Measurements from ENCODE around the gene FXYD1.
"Not testable (repeated sequence)": the region's sequence is repeated elsewhere in the genome, so short reads cannot be mapped to it uniquely, and the experiment has no call there.

The FXYD1 gene

DNA sequence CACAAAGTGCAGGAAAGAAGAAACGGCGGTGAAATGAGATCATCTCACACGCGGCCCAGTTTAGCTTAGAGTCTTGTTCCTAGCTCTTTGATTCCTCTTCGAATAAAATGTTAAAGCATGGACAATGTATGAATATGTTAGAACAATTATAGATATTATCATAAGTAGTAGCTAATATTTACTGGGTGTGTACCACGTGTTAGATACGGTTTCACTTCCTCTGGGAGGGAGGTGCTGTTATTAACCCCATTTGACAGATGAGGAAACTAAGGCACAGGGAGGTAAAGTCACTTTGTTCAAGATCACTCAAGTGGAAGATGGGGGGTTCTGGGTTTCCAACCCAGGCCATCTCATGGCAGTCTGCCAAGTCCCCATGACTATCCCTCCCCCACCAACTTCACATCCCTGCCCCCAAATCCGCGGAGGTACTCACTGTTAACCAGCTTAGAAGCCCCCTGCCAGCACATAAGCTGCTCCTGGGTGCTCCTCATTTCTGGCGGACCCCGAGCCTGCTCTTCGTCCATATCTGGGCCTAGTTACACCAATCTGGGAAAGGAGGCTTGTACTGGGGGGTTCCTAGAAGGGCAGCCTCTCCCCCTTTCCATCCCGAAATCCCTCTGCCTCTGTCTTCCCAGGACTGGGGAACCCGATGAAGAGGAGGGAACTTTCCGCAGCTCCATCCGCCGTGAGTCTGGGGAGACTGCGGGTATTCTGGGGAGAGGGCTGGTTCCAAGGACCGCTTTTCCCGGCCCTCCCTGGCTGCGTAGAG lies 3.4 kb downstream of the FXYD1 start:
- peak in 2 of 51 donors; percentile 13 to 48 for DNase-seq

DNA sequence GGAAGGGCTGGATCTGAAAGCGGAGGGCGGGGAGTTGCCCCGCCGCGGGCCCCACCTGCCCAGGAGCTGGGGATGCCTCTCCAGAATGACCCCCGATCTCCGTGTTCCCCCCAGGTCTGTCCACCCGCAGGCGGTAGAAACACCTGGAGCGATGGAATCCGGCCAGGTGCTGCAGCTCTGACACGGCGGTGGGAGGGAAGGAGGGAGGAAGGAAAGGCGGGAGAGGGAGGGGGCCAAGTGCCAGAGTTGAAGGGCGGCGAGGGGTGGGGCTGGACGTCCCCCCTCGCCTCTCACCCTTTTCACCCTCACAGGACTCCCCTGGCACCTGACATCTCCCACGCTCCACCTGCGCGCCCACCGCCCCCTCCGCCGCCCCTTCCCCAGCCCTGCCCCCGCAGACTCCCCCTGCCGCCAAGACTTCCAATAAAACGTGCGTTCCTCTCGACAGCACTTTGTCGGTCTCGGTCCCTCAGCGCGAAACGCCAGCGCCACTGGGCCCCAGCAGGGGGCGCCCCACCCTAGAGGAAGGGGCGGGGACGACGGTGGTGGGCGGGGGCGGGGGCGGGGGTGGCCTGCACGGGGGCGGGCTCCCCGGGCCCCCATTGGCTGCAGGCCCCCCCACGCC lies 4.1 kb downstream of the FXYD1 start:
- DNase-seq, result peak in 32 of 51 donors; percentile 14 to 77 (median 40)

DNA sequence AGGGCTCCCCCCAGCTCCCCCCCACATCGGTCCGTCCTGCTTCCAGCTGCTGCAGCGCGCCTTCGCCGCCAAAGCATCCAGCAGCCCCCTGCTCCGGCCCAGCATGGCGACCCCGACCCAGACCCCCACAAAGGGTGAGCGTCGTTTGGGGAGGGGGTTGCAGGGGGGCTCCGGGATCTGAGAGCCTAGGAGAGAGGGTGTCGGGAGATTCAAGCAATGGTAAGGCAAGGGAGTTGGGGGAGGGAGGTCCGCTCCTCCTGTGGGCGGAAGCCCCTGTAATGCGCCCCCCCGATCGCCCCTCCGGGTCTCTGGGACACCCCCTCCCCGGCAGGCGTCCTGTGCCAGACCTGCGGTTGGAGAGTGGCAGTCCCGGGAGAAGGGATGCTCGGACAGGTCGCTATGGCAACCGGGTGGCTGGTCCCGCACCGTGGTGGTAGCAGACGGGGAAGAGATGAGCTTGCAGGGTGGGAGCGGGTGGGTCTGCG lies 4.6 kb downstream of the FXYD1 start, which contains the start of gene FXYD7:
FXYD7 (plus strand) TSS at position 25 of the 485 bp plus-strand sequence; CDS start at position 104, 79 bp downstream.
- peak in 10 of 51 donors; percentile 23 to 47 (median 32) for DNase-seq

DNA sequence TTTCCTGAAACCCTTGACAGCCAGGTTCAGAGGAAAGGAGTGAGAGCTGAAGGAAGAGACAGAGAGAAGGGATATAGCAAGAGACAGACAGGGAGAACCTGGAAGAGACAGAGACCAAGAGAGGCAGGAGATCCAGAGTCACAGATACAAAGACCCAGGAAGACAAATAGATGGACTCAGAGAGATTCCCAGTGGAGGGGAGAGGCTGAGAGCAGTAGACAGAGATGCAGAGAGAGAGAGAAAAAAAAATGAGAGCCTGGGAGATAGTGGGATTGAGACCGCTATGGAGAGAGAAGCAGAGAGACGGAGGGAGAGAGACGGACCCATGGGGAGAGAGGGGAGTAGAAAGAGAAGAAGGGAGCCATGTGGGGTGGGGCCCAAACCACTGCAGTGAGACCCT lies 5.2 kb downstream of the FXYD1 start:
- no peak for DNase-seq

DNA sequence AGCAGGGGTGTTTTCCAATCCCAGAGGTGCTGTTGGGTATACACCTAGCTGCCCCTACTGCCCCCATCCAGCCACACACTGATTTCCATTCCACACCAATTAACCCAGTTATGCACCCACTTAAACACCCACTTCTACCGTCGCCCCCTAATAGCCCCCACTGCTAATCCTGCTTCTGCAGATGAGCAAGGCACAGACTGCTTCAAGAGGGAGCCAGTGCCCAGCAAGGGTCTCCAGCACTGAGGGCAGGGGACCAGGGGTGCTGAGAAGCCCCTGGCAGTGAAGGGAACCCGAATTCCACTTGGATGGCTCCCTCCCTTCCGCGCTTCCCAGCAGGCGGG lies 5.6 kb downstream of the FXYD1 start:
- DNase-seq, result no peak

DNA sequence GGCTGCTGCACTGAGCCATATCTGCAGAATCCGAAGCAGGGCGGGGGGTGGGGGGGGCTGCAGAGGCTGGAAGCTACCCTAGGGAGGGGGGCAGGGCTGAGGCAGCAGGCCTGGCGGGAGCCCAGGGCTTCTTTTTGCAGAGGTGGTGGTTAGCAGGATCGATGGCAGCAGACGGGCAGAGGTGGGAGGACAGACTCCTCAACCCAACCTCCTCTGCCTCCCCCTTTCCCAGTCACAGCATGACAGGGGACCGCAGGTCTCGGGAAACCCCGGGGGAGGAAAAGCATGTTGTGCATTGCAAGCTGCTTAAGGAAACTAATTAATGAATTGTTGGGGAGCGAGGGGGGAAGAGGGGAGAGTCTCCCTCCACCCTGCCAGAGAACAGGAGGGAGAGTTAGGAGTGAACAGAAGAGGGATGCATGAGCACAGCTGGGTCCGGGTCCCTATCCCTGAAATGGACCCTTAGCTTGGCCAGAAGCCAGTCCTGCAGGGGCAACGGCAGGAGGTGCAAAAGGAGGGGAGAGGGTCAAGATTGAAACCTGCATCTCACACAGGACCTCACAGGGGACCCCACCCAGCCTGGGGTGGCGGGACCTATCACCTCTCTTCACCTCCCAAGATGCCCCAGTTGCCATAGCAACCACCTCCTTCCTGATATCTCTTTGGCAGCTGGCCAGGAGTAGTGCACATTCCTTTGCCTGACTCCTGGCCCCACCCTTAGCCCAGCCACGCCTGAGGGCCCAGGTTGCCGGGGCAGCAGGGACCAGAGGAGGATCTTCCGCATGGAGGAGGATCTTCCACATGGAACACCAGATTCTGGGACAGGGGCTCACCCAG lies 6.2 kb downstream of the FXYD1 start:
- peak in 3 of 51 donors; percentile 13 to 72 (median 15) for DNase-seq

DNA sequence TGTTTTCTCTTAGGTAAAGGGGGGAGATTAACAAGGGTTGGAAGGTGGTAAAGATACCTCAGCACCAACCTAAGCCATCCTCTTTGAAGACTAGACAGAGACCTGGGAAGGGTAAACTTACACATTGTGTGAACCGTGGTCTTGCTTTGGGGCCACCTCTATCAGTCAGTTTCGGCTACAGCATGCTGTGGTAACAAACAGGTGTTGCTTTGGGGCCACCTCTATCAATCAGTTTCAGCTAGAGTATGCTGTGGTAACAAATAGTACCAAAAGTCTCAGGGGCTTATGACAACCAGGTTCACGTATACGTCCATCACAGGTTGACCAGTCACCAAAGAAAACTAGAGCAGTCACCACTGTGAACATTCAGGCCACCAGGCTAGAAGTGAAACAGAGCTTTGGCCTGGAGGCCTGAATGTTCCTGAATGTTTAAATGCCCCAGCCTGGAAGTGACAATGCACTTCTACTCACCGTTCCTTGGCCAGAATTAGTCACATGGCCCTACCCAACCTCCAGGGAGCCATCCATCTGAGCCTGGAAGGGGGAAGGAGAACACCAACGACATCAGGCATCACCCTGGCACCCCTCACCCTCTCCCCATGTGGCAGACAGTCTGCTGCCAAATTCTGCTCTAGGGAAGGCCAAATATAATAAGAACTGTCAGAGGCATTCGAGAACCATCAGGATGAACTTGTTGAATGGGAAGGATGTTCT lies 8.3 kb downstream of the FXYD1 start:
- DNase-seq, result peak in 1 of 51 donors; percentile 6

DNA sequence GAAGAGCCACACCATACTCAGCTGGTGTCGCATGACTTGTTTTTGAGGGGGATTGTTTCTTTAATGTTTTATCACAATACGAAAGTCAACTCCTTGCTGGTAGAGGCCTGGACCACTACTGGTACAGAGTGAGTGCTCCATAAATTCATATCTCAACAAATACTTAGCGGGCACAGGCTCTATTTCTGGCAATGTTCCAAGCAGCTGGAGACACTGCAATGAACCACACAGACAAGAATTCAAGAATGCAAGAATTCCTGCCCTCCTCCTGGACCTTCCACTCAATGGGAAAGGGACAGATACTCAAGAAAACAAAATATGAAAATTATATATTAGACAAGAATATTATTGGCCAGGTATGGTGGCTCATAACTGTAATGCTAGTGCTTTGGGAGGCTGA lies 10.8 kb downstream of the FXYD1 start:
- DNase-seq, result no peak

DNA sequence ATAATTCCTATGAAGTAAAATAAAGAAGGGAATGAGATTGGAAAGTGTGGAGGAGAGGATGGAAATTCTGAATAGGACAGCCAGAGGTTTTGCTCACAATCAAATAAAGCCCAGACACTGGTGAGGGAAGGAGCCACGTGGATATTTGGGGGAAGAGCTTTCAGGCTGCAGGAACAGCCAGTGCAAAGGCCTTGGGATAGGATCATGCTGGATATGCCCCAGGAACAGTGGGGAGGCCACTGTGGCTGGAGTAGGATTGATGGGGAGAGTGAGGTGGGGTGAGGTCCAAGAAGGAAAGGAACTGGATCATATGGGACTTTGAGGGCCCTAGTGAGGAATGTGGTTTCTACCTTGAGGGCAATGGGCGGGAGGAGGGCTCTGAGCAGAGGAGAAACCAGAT lies 11.8 kb downstream of the FXYD1 start:
- DNase-seq, result no peak

DNA sequence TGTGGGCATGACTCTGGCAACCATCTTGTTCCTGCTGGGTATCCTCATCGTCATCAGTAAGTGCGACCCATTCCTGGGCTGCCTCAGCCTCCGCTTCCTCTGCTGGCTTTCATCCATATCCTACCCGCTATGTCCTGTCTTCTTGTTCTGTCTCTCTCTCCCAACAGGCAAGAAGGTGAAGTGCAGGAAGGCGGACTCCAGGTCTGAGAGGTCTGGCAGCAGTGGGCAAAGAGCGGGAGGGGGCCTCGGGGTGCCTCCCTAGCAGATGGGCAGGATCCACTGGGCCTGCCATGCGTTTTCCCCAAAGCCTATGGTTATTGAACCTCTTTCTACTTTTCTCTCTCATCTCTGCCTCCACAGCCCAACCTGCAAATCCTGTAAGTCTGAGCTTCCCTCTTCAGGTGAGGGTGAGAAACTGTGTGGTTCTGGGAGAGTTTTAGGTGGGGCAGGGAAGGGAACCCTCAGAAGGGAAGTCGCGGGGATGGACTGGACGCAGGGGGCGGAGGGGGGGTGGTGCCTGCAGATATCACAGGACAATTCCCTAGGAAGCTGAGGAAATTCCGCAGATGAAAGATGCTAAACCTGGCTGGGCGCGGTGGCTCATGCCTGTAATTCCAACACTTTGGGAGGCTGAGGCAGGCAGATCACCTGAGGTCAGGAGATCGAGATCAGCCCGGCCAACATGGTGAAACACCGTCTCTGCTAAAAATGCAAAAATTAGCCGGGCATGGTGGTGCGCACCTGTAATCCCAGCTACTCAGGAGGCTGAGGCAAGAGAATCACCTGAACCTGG lies 12.8 kb downstream of the FXYD1 start:
- DNase-seq, result no peak

DNA sequence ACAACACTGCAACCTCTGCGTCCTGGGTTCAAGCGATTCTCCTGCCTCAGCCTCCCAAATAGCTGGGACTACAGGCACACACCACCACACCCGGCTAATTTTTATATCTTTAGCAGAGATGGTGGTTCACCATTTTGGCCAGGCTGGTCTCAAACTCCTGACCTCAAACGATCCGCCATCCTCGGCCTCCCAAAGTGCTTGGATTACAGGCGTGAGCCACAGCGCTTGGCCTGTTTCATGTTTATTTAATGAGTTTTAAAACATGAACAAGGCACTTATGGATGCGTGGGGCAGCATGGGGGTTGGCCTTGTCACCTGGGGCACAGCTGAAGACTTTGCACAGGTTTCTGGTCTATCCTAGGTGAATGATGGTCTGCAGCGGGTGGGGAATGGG lies 14.5 kb downstream of the FXYD1 start:
- DNase-seq, result not testable (repeated sequence)

DNA sequence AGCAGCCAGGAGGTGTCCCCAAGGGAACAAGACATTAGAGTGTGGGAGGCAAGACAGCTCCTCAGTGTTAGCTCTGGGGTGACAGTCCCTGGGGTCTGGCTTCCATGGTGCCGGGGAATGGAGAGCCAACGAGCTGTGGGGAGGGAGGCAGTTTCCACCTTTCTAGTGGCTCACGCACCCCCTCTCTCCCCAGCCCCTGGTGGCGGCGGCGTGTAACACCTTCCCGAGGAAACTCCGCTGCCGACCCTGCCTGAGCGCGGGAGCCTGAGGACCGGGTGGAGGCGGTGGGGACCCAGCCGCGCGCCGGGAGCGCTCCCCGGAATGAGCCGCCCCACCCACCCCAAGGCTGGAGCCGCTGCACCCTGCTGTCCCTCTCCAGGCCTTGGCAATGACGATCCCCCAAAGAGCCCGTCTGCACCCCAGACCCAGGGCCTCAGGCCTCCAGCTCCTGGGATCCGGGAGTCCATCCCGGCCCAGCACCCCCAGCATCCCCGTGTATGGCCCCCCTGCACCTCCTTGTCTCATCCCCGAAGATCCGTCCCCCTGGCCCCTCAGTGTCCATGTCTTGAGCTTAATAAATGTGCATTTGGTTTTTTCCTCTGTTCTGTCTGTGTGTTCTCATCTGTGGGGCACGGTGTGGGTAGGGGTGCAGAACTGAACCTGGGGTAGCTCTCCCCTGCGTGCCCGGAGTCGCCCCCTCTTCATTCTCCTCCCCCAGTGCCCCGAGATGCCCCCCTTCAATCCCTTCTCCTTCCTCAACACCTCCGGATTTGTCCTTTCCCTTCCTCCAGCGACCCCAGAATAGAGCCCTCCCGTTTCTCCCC lies 15.3 kb downstream of the FXYD1 start:
- no peak for DNase-seq

DNA sequence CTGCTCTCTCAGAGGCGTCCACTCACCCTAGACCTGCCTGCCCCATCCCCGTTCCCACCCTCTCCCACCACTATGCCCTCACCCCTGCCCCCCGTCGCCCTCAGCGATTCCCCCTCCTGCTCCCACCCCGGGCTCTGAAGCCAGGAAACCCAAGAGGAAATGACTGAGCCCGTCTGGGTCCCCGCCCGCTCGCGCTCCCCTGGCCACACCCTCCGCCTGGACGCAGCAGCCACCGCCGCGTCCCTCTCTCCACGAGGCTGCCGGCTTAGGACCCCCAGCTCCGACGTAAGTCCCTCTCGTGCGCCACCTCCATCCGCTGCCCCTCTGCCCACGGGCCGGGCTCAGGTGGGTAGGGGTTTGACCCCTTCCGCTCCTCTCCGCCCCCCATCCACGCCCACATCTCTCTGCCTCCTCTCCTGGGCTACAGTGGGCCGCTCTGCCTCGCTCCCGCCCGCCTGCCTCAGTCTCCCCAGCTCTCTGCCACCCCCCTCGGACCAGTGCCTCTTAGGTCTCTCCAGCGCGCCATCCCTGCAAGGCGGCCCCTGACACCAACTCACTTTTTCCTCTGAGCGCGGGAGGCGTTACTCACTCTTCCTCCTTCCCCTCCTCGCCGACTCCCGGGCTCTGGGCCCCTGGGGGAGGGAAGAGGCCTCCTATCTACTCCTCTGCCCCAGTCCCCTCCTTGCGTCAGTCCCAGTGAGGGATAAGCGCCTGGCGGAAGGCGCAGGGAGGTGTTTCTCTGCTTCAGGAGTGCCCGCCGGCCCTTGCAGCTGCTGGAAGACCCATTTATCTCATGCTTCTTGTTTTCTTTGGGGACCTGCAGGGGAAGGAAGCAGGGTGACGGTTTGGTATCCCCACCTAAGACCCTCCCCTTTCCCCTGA lies 16.1 kb downstream of the FXYD1 start, which contains the start of gene FXYD5:
FXYD5 (plus strand) TSS at position 211 of the 882 bp plus-strand sequence. CDS start 816 bp downstream, outside the sequence.
- DNase-seq, result peak in 2 of 51 donors; percentile 12 to 13

DNA sequence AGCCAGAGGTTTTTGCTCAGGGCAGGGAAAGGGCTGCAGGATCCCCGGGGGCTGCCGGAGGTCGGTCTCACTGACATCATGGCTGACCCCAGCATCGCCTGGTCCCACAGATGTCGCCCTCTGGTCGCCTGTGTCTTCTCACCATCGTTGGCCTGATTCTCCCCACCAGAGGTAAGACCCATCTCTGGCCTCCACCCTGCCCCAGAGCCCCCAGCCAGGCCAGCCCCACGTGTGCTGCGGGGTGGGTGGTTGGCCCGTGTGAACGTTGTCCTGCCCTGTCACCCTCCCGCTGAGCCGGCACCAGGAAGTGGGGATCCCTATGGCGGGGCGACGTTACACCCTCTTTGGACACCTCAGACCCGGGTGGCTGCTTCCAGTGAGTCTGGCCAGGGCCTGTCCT lies 16.8 kb downstream of the FXYD1 start:
- no peak for DNase-seq

DNA sequence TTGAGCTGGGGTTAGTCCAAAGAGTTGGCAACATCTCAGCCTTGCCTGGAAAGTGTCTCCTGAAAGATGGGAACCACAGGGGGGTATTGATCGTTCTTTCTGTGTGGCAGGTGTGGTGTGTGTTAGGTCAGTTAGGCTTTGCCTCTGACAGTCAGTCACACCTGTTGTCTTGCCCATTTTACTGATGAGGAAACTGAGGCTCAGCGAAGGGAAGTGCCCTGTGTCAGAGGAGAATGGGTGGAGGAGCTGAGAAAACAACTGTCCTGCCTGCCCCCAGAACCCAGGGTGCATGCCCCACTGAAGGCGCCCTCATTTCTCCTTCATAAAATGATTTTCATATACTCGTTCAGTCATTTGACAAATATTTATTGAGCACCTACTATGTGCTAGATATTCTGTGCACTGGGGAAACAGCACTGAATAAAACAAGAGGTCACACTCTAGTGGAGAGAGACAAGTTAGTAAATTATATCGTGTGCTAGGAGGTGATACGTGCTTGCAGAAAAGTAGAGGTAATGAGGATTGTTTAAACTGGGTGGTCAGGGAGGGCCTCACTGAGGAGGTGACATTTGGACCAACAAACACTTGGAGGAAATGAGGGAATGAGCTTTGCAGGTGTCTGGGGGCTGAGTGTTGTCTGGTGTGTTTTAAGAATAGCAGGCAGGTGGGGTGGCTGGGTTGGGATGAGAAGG lies 17.5 kb downstream of the FXYD1 start:
- DNase-seq, result no peak

DNA sequence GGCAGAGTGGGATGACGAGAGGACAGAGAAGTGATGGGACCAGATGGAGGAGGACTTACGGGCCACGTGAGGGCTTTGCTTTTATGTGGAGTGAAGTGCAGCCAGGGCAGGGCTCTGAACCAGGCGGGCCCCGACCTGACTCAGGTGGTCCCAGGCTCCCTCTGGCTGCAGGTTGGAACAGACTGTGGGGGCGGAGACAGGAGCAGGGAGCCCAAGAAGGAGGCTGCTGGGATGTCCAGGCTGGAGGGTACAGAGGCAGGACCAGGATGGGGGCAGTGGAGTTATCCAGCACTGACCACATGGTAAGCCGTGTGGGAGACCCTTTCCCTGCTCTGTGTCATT lies 18.0 kb downstream of the FXYD1 start:
- no peak for DNase-seq

DNA sequence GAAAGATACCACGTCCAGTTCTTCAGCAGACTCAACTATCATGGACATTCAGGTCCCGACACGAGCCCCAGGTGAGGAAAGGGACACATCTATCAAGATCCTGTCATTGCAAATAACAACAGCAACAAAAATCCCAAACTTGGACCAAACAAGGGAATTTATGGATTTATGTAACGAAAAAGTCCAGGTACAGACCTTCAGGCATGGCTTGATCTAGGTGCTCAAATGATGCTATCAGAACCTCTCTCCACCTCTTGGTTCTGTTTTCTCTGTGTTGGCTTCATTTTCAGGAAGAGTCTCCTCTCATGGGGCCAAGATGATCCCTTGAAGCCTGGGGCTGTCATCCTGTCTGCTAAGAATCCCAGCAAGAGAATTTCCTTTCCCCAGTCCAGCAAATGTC lies 18.8 kb downstream of the FXYD1 start:
- no peak for DNase-seq

DNA sequence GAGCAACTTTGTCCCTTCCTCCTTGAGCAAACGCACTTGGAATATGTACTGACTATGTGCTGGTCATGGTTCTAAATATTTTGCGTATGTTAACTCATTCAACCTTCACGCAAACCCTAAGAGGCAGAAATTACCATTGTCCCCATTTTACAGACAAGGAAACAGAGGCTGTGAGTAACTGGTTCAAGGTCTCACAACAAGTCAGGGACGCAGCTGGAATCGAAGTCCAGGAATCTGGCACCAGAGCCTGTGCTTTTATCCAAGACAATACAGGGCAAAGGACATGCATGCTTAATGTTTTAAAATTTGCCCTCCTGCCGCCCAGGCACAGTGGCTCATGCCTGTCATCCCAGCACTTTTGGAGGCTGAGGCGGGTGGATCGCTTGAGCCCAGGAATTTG lies 21.0 kb downstream of the FXYD1 start:
- no peak for DNase-seq
